Mesendoderm (in vitro differentiated cells): Measurements from ENCODE around the gene MTCP1.

ENCODE experiments used
- DNase-seq: peaks from one replicate; pipeline ENCODE4 v3.0.0; 2013
- H2AK5ac ChIP-seq: 2 replicates; pipeline ENCODE4 v1.6.1; 2013; ENCODE audit warnings: low read length, inconsistent platforms
- H2BK120ac ChIP-seq: 2 replicates; pipeline ENCODE4 v1.6.1; 2013; ENCODE audit warnings: low read depth, mild to moderate bottlenecking, low read length, moderate library complexity, mixed read lengths
- H2BK15ac ChIP-seq: replicated peaks from 2 replicates; pipeline ENCODE4 v1.6.1; 2013; ENCODE audit warnings: low read depth, mild to moderate bottlenecking, moderate library complexity
- H2BK5ac ChIP-seq: 2 replicates; pipeline ENCODE4 v1.6.1; 2013; ENCODE audit warnings: low read length, inconsistent platforms
- H3K18ac ChIP-seq: 2 replicates; pipeline ENCODE4 v1.6.1; 2013; ENCODE audit warnings: mild to moderate bottlenecking, low read length, mixed read lengths
- H3K23ac ChIP-seq: one replicate; pipeline ENCODE4 v1.6.1; 2013; ENCODE audit warnings: low read length
- H3K27ac ChIP-seq: 2 replicates; pipeline ENCODE4 v1.5.1; 2013; ENCODE audit warnings: low read depth, mild to moderate bottlenecking, inconsistent platforms, low read length, moderate library complexity
- H3K27me3 ChIP-seq: 2 replicates; pipeline ENCODE4 v1.6.1; 2013; ENCODE audit warnings: low read length, control low read depth, mild to moderate bottlenecking, inconsistent platforms; ENCODE audit not compliant: insufficient read depth, poor library complexity
- H3K36me3 ChIP-seq: 2 replicates; pipeline ENCODE4 v1.6.1; 2013; ENCODE audit warnings: low read length, inconsistent platforms; ENCODE audit not compliant: control insufficient read depth, insufficient read depth
- H3K4ac ChIP-seq: one replicate; pipeline ENCODE4 v1.6.1; 2013; ENCODE audit warnings: low read depth, mild to moderate bottlenecking, low read length, moderate library complexity
- H3K4me1 ChIP-seq: 2 replicates; pipeline ENCODE4 v1.6.1; 2013; ENCODE audit warnings: low read depth, low read length, inconsistent platforms; ENCODE audit not compliant: control insufficient read depth
- H3K4me2 ChIP-seq: 2 replicates; pipeline ENCODE4 v1.6.1; 2013; ENCODE audit warnings: low read length
- H3K4me3 ChIP-seq: 2 replicates; pipeline ENCODE4 v1.5.1; 2013; ENCODE audit warnings: mild to moderate bottlenecking, low read length
- H3K56ac ChIP-seq: one replicate; pipeline ENCODE4 v1.6.1; 2013; ENCODE audit warnings: low read length
- H3K79me1 ChIP-seq: 2 replicates; pipeline ENCODE4 v1.6.1; 2013; ENCODE audit warnings: low read length, inconsistent platforms
- H3K79me2 ChIP-seq: 2 replicates; pipeline ENCODE4 v1.6.1; 2013; ENCODE audit warnings: mild to moderate bottlenecking, low read length; ENCODE audit not compliant: control insufficient read depth, insufficient read depth
- H3K9ac ChIP-seq: 2 replicates; pipeline ENCODE4 v1.6.1; 2013; ENCODE audit warnings: low read length, inconsistent platforms
- H4K5ac ChIP-seq: one replicate; pipeline ENCODE4 v1.6.1; 2013; ENCODE audit warnings: low read length
- H4K8ac ChIP-seq: one replicate; pipeline ENCODE4 v1.6.1; 2013; ENCODE audit warnings: low read depth, mild to moderate bottlenecking, control low read depth, low read length, moderate library complexity
- WGBS: extraction: QIAGEN DNeasy Blood & Tissue Kit; methylation state at CpG from one replicate; pipeline ENCODE4 v1.1.7; 2013; ENCODE audit warnings: low lambda C conversion rate, missing lambda C conversion rate; ENCODE audit not compliant: insufficient coverage; ENCODE audit errors: extremely low coverage; 5-methylcytosine and 5-hydroxymethylcytosine counted together

The MTCP1 gene

GRCh38 chrX:155105919-155106318 lies 35.0 kb upstream of the MTCP1 start:
- WGBS = no CpG with 5 or more reads among the region's 2 CpGs
- no peak overlapping the region for H4K8ac ChIP-seq
- H2AK5ac ChIP-seq = no peak overlapping the region

DNA sequence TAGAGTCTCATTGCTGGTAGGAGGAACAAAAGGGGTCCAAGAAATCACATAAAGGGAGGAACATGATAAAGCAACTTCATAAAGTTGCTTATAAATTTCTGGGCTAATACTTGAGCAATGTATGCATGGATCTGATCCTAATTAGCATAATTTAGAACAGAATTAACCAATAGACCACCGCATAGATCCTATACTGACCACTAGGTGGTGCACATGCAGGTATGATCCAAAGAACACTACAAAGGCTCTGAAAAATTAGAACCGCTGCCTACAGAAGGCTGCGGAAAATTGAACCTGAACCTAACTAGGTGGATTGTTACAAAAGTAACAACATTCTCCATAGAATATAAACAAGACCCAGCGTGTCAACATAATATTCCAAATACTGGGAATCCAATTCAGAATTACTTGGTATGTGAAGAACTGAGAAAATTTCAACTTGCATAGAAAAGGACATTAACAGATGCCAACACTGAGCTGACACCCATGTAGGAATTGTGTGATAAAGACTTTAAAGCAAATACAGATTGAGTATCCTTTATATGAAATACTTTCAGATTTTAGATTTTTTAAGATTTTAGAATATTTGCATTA lies 23.6 kb upstream of the MTCP1 start:
- Histone ChIP-seq H3K4me2 (no peak overlapping the region), H3K36me3 (no peaks in the 10 kb centered on the region), H3K27ac (no peak overlapping the region), H3K23ac (no peak overlapping the region), H2AK5ac (no peak overlapping the region), H3K9ac (no peak overlapping the region), H3K27me3 (no peaks in the 10 kb centered on the region), H3K79me2 (no peaks in the 10 kb centered on the region), H4K5ac (no peak overlapping the region), H2BK5ac (no peak overlapping the region), H2BK120ac (no peak overlapping the region), H3K4ac (no peak overlapping the region), H4K8ac (no peak overlapping the region), H3K79me1 (no peaks in the 10 kb centered on the region), H3K4me3 (no peak overlapping the region), H3K56ac (no peak overlapping the region), H3K18ac (no peak overlapping the region), H3K4me1 (no peaks in the 10 kb centered on the region), H2BK15ac (no peak overlapping the region)
- no CpG with 5 or more reads among the region's 4 CpGs for WGBS
- DNase-seq = peak; percentile 19

More at GRCh38 chrX:155105919-155106318, 35.0 kb upstream of the MTCP1 start:
- no peak overlapping the region for H3K27ac ChIP-seq
- no peak overlapping the region for H3K9ac ChIP-seq
- H3K36me3 ChIP-seq = no peaks in the 10 kb centered on the region
- H3K27me3 ChIP-seq = no peaks in the 10 kb centered on the region
- no peak overlapping the region for H3K4me2 ChIP-seq
- H3K79me1 ChIP-seq = no peaks in the 10 kb centered on the region
- no peak overlapping the region for H2BK15ac ChIP-seq
- no peak overlapping the region for H3K4ac ChIP-seq
- no peak overlapping the region for H3K18ac ChIP-seq
- H3K4me3 ChIP-seq = no peak overlapping the region
- H3K23ac ChIP-seq = no peak overlapping the region
- no peak overlapping the region for H2BK120ac ChIP-seq
- H2BK5ac ChIP-seq = no peak overlapping the region
- DNase-seq = no peak
- H4K5ac ChIP-seq = no peak overlapping the region
- no peaks in the 10 kb centered on the region for H3K79me2 ChIP-seq
- no peak overlapping the region for H3K56ac ChIP-seq
- no peaks in the 10 kb centered on the region for H3K4me1 ChIP-seq

GRCh38 chrX:155086961-155087735 lies 16.2 kb upstream of the MTCP1 start:
- H4K5ac ChIP-seq = no peak overlapping the region
- H3K79me2 ChIP-seq = no peaks in the 10 kb centered on the region
- H2BK120ac ChIP-seq = no peak overlapping the region
- H3K27ac ChIP-seq = no peak overlapping the region
- no peak overlapping the region for H3K56ac ChIP-seq
- H4K8ac ChIP-seq = no peak overlapping the region
- H3K18ac ChIP-seq = no peak overlapping the region
- WGBS = no CpG with 5 or more reads among the region's 26 CpGs
- no peak overlapping the region for H3K4me2 ChIP-seq
- no peaks in the 10 kb centered on the region for H3K27me3 ChIP-seq
- H3K79me1 ChIP-seq = no peaks in the 10 kb centered on the region
- H3K23ac ChIP-seq = no peak overlapping the region
- no peak overlapping the region for H3K9ac ChIP-seq
- no peak overlapping the region for H3K4me3 ChIP-seq
- H2AK5ac ChIP-seq = no peak overlapping the region
- no peak overlapping the region for H3K4ac ChIP-seq
- DNase-seq = no peak
- H3K4me1 ChIP-seq = no peaks in the 10 kb centered on the region
- no peak overlapping the region for H2BK15ac ChIP-seq
- H2BK5ac ChIP-seq = no peak overlapping the region
- H3K36me3 ChIP-seq = no peaks in the 10 kb centered on the region

- Histone ChIP-seq H3K23ac (no peak overlapping the region), H2BK15ac (no peak overlapping the region), H2BK120ac (no peak overlapping the region), H2AK5ac (no peak overlapping the region), H4K8ac (no peak overlapping the region), H3K79me2 (no peaks in the 10 kb centered on the region), H3K79me1 (no peaks in the 10 kb centered on the region), H3K4ac (no peak overlapping the region), H3K56ac (no peak overlapping the region), H3K36me3 (no peaks in the 10 kb centered on the region), H2BK5ac (no peak overlapping the region), H3K4me3 (no peak overlapping the region), H3K27me3 (no peaks in the 10 kb centered on the region), H4K5ac (no peak overlapping the region), H3K4me1 (no peaks in the 10 kb centered on the region), H3K9ac (no peak overlapping the region), H3K27ac (no peak overlapping the region), H3K18ac (no peak overlapping the region), H3K4me2 (no peak overlapping the region)
- no CpG with 5 or more reads among the region's 24 CpGs for WGBS
- peak; percentile 64 for DNase-seq
Measured at GRCh38 chrX:155086202-155086840, 15.4 kb upstream of the MTCP1 start.

DNA sequence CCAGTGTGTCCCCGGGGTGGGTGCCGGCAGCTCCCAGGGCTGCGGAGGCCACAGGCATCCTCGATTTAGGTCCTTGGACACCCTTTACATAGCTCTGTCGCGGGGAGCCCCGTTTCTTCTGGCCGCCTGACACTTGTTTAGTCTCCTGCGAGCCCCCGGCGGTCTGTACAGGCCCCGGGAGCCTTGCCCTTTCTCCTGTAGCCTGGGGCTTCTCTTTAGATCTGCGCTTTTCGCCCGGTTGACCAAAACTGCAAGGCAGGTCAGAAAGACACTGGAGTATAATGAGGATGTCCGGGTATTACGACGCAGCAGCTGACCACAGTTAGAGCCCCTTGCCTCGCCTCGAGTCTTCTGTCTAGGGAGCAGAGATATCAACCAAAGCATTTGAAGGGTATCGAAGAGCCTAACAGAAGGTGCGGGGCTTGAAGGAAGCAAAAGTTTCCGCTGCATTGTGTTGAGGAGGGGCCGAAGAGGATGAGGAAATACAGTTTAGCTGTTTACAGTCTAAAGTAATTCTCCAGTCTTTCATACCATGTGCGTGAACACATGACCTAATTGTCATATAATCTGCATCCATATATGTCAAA lies 851 bp upstream of the MTCP1 start:
- no peaks in the 10 kb centered on the region for H3K27me3 ChIP-seq
- peaks cover 3% of the 10 kb centered on the region for H3K79me2 ChIP-seq
- no peak overlapping the region for H2BK5ac ChIP-seq
- no peaks in the 10 kb centered on the region for H3K36me3 ChIP-seq
- no peaks in the 10 kb centered on the region for H3K79me1 ChIP-seq
- H4K8ac ChIP-seq = no peak overlapping the region
- no peak overlapping the region for H2AK5ac ChIP-seq
- no peaks in the 10 kb centered on the region for H3K4me1 ChIP-seq
- H3K4ac ChIP-seq = peak overlapping the region; percentile 81
- peak overlapping the region; percentile 18 for H3K4me2 ChIP-seq
- H3K18ac ChIP-seq = peak overlapping the region; percentile 42
- WGBS = no CpG with 5 or more reads among the region's 25 CpGs
- H2BK120ac ChIP-seq = no peak overlapping the region
- no peak overlapping the region for H2BK15ac ChIP-seq
- no peak overlapping the region for H4K5ac ChIP-seq
- H3K27ac ChIP-seq = peak overlapping the region; percentile 44
- H3K56ac ChIP-seq = peak overlapping the region; percentile 98
- H3K9ac ChIP-seq = peak overlapping the region; percentile 88
- no peak overlapping the region for H3K23ac ChIP-seq
- H3K4me3 ChIP-seq = peak overlapping the region; percentile 91
- peak; percentile 21 for DNase-seq
